Activated CD8-positive, alpha-beta T cell treated with anti-CD3 and anti-CD28 coated beads, Interleukin-2, amount 10 ng/mL, durations not matched to agents 7 days and 5 days (primary cell): ENCODE results near the gene RDH5. TPM values are rescaled to one million over a fixed set of nuclear protein-coding genes. Genes with fewer than 3 reads are reported as not detected.

Source experiments
- ATAC-seq: fragments of 150-1000 bp; cut with Tn5 transposase; one replicate; pipeline ENCODE4 v1.10.0; 2021; ENCODE audit warnings: moderate library complexity
- CTCF ChIA-PET: fragments of 350-600 bp; sonication (Branson Sonifier 250); formaldehyde crosslinking; loops from one replicate; lab custom pipeline; 2021; ENCODE audit warnings: antibody characterized with exemption; lab: Charles Lee
- POLR2A ChIA-PET: fragments of 350-600 bp; sonication (Branson Sonifier 250); formaldehyde crosslinking; loops from one replicate; lab custom pipeline; 2021; ENCODE audit warnings: antibody characterized with exemption; lab: Charles Lee
- DNase-seq: peaks from one replicate; pipeline ENCODE4 v3.0.0-alpha.2; 2020
- H3K27ac Mint-ChIP-seq: one replicate; pipeline ENCODE4 v1.8.0; 2021; ENCODE audit warnings: mild to moderate bottlenecking, mixed read lengths
- H3K27me3 Mint-ChIP-seq: one replicate; pipeline ENCODE4 v1.8.0; 2021; ENCODE audit warnings: low read depth, mixed read lengths
- H3K36me3 Mint-ChIP-seq: one replicate; pipeline ENCODE4 v1.8.0; 2021; ENCODE audit warnings: low read depth, mixed read lengths
- H3K4me1 Mint-ChIP-seq: one replicate; pipeline ENCODE4 v1.8.0; 2021; ENCODE audit warnings: low read depth, mixed read lengths
- H3K4me3 Mint-ChIP-seq: one replicate; pipeline ENCODE4 v1.8.0; 2021; ENCODE audit warnings: mild to moderate bottlenecking, mixed read lengths
- H3K9me3 Mint-ChIP-seq: one replicate; pipeline ENCODE4 v1.8.0; 2022; ENCODE audit warnings: mixed read lengths; ENCODE audit not compliant: insufficient read depth
- total RNA-seq, 2 experiments: library from RNA; stranded (reverse); gene quantifications; one replicate each; pipeline ENCODE4 v1.2.3, GENCODE V29; 2021

Gene RDH5
- total RNA-seq, 2 experiments from 2014 or later: 12.0 to 12.1 TPM

DNA sequence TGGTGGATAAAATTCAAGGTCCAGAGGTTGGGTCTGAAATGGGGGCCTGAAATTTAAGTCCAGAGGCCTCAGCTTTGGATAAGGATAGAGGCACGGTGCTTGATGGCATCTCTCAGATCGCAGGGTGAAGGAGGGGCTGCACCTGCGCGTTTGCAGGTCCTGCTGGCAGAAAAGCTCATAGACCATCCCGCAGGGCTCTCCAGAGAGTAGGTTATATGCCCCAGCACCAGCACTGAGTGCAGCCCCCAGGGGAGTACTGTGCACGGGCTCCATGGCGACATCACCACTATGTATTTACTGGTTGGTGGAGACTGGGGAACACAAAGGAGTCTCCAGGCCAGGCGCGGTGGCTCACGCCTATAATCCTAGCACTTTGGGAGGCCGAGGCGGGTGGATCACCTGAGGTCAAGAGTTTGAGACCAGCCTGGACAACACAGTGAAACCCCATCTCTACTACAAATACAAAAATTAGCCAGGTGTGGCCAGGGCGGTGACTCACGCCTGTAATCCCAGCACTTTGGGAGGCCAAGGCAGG lies 12.9 kb downstream of the RDH5 start:
- POLR2A ChIA-PET: no interaction called here

DNA sequence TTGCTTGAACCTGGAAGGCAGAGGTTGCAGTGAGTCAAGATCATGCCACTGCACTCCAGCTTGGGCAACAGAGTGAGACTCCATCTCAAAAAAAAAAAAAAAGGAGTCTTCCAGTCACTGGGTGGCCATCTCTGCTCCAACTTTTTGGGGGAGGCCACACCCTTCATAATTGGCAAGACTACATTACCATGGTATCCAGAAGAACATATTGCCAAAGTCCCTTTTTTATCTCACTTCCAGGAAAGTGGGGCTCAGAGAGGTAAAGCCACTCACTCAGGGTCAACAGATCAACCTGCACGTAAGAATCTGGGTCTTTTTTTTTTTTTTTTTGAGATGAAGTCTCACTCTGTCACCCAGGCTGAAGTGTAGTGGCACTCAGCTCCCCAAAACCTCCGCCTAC lies 13.7 kb downstream of the RDH5 start:
- Mint-ChIP-seq H3K27ac (no peak overlapping the region), H3K27me3 (no peaks in the 10 kb centered on the region), H3K9me3 (no peaks in the 10 kb centered on the region), H3K4me1 (peaks cover 50% of the 10 kb centered on the region), H3K36me3 (no peaks in the 10 kb centered on the region), H3K4me3 (no peak overlapping the region)
- no peak for ATAC-seq
- DNase-seq: no peak
- POLR2A ChIA-PET: no interaction called here
- CTCF ChIA-PET: interaction anchor here (8.7 kb wide), 1 partner anchor 11 kb away, joined by 170 read pairs; the partner anchor contains the start of gene RDH5

More for the DNA sequence above, 12.9 kb downstream of the RDH5 start:
- DNase-seq (no peak), ATAC-seq (no peak)
- Mint-ChIP-seq H3K9me3 (no peaks in the 10 kb centered on the region), H3K4me3 (no peak overlapping the region), H3K36me3 (no peaks in the 10 kb centered on the region), H3K4me1 (peaks cover 46% of the 10 kb centered on the region), H3K27ac (no peak overlapping the region), H3K27me3 (no peaks in the 10 kb centered on the region)
- CTCF ChIA-PET: no interaction called here

DNA sequence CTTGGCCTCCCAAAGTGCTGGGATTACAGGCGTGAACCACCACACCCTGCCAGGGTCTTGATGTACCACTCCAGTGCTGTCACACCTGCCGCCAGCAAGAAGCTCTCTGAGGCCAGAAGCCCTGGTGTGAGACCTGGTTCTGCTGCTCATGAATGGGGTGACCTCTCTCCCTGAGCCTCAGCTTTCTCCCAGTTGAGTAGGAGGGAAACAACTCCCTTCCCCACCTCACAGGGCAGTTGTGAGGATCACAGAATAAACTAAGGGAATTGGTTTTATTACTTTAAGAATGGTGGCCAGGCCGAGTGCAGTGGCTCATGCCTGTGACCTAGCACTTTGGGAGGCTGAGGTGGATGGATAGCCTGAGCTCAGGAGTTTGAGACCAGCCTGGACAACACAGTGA lies 14.4 kb downstream of the RDH5 start:
- CTCF ChIA-PET: interaction anchor here (1.2 to 8.7 kb wide), 2 partner anchors 12 to 455 kb away, joined by 3 to 170 read pairs; partner anchors contain the start of genes RDH5 and SMARCC2
- Mint-ChIP-seq H3K9me3 (no peaks in the 10 kb centered on the region), H3K4me3 (no peak overlapping the region), H3K36me3 (no peaks in the 10 kb centered on the region), H3K4me1 (peaks cover 51% of the 10 kb centered on the region), H3K27me3 (no peaks in the 10 kb centered on the region), H3K27ac (no peak overlapping the region)
- no peak for DNase-seq
- POLR2A ChIA-PET: no interaction called here
- ATAC-seq: no peak

GRCh38 chr12:55736076-55736475 lies 15.9 kb downstream of the RDH5 start:
- ATAC-seq (no peak), DNase-seq (no peak)
- POLR2A ChIA-PET: no interaction called here
- Mint-ChIP-seq H3K4me3 (no peak overlapping the region), H3K27ac (no peak overlapping the region), H3K27me3 (no peaks in the 10 kb centered on the region), H3K36me3 (no peaks in the 10 kb centered on the region), H3K9me3 (no peaks in the 10 kb centered on the region), H3K4me1 (peaks cover 40% of the 10 kb centered on the region)
- CTCF ChIA-PET: interaction anchor here (1.1 to 8.7 kb wide), 4 partner anchors 14 to 80 kb away, joined by 5 to 170 read pairs (median 78); partner anchors contain the start of genes BLOC1S1 and RDH5

- Mint-ChIP-seq H3K27me3 (peaks cover 3% of the 10 kb centered on the region), H3K4me1 (peaks cover 42% of the 10 kb centered on the region), H3K27ac (peak overlapping the region; percentile 86), H3K9me3 (no peaks in the 10 kb centered on the region), H3K4me3 (peak overlapping the region; percentile 82), H3K36me3 (no peaks in the 10 kb centered on the region)
- peak; percentile 51 for ATAC-seq
- ChIA-PET POLR2A (interaction anchor here (1.5 to 2.8 kb wide), 5 partner anchors 7 to 307 kb away, joined by 6 to 34 read pairs (median 10); partner anchors contain the start of gene CD63), CTCF (interaction anchor here (0.8 to 8.7 kb wide), 28 partner anchors 7 to 551 kb away, joined by 3 to 170 read pairs (median 12); partner anchors contain the start of genes BLOC1S1, CD63, COQ10A and DGKA)
- DNase-seq: peak; percentile 76
Observed at GRCh38 chr12:55736780-55737580, 16.8 kb downstream of the RDH5 start.

- peaks cover 7% of the 10 kb centered on the region for H3K27me3 Mint-ChIP-seq
- peak; percentile 37 for ATAC-seq
- H3K4me1 Mint-ChIP-seq: peaks cover 41% of the 10 kb centered on the region
- POLR2A ChIA-PET: interaction anchor here (0.9 to 2.8 kb wide), 11 partner anchors 8 to 380 kb away, joined by 3 to 34 read pairs (median 6); partner anchors contain the start of genes CD63, ORMDL2, SARNP and ZC3H10
- CTCF ChIA-PET: interaction anchor here (0.7 to 8.7 kb wide), 59 partner anchors 8 to 529 kb away, joined by 3 to 170 read pairs (median 5); partner anchors contain the start of genes BLOC1S1, CD63, COQ10A and DGKA
- H3K9me3 Mint-ChIP-seq: no peaks in the 10 kb centered on the region
- H3K36me3 Mint-ChIP-seq: no peaks in the 10 kb centered on the region
- DNase-seq: no peak
- H3K27ac Mint-ChIP-seq: peak overlapping the region; percentile 86
- peak overlapping the region; percentile 82 for H3K4me3 Mint-ChIP-seq
Observed at GRCh38 chr12:55737581-55738122, 17.5 kb downstream of the RDH5 start.

DNA sequence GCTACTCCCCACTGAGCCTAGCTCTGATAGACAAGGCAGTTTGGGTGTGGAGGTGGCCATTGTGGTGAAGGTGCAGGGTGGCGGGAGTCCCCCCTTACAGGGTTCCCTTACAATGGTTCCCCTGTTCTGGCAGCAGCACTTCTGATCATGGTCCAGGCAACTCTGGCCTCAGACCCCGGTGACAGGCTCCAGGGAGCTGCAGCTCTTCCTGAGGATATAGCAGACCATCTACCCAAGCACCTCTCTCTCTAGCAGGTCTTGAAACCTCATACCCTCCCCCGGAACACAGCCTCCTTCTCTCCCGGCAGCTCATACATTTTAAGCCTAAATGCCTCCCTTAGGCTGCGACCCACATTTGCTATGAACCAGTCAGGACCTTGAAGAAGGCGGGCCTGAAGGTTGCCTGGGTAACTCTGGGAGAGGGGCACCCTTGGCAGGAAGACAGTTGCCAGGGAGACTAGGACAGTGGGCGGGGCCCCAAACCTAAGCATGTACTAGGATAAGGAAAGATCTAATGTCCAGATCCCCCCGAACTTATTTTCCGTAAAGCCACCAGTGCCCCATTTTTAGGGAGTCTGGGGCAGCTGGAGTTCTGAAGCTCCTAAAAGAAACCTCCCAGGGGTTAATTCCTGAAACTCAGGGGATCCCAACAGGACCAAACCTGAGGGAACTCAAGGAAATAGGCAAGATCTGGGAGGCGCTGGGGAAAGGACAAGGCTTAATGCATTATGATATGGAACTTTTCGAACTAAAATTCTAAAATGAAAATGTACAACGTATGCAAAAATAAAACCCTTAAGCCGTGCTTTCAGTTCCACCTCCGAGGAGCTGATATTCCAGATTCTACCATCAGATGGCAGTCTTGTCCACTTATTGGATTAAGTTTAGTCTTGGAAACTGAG lies 18.2 kb downstream of the RDH5 start:
- Mint-ChIP-seq H3K9me3 (no peaks in the 10 kb centered on the region), H3K27me3 (peaks cover 7% of the 10 kb centered on the region), H3K27ac (peak overlapping the region; percentile 86), H3K36me3 (no peaks in the 10 kb centered on the region), H3K4me1 (peaks cover 43% of the 10 kb centered on the region), H3K4me3 (peak overlapping the region; percentile 82)
- ATAC-seq: peak; percentile 73
- CTCF ChIA-PET: interaction anchor here (0.7 to 8.7 kb wide), 80 partner anchors 8 to 623 kb away, joined by 3 to 170 read pairs (median 4); partner anchors contain the start of genes BLOC1S1, CD63, COQ10A and DGKA
- POLR2A ChIA-PET: interaction anchor here (0.6 to 2.8 kb wide), 20 partner anchors 9 to 1177 kb away, joined by 3 to 34 read pairs (median 4); partner anchors contain the start of genes BLOC1S1, CD63, ORMDL2 and PYM1
- DNase-seq: peak; percentile 90

DNA sequence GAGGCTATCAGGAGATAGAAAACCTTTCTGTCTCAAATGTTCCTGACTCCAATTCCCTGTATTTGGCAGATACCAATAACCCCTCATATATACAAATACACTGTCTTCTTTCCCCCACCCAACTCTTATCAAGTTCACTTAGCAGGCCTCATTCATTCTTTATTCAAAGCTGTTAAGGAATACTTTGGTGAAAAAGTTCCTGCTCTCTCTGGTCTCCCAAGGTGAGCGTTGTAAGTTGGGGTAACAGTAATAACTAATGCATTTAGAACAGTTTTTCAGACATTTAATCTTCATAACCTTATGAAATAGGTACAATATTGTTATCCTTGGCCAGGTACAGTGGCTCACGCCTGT lies 18.8 kb downstream of the RDH5 start:
- Mint-ChIP-seq H3K27ac (no peak overlapping the region), H3K36me3 (no peaks in the 10 kb centered on the region), H3K4me3 (peak overlapping the region; percentile 82), H3K4me1 (peaks cover 48% of the 10 kb centered on the region), H3K27me3 (peaks cover 7% of the 10 kb centered on the region), H3K9me3 (no peaks in the 10 kb centered on the region)
- POLR2A ChIA-PET: interaction anchor here (0.6 to 2.8 kb wide), 13 partner anchors 9 to 378 kb away, joined by 3 to 34 read pairs (median 6); partner anchors contain the start of genes BLOC1S1, CD63, ORMDL2 and PYM1
- no peak for DNase-seq
- no peak for ATAC-seq
- CTCF ChIA-PET: interaction anchor here (0.7 to 8.7 kb wide), 68 partner anchors 9 to 622 kb away, joined by 3 to 170 read pairs (median 5); partner anchors contain the start of genes BLOC1S1, CD63, DGKA and DNAJC14

DNA sequence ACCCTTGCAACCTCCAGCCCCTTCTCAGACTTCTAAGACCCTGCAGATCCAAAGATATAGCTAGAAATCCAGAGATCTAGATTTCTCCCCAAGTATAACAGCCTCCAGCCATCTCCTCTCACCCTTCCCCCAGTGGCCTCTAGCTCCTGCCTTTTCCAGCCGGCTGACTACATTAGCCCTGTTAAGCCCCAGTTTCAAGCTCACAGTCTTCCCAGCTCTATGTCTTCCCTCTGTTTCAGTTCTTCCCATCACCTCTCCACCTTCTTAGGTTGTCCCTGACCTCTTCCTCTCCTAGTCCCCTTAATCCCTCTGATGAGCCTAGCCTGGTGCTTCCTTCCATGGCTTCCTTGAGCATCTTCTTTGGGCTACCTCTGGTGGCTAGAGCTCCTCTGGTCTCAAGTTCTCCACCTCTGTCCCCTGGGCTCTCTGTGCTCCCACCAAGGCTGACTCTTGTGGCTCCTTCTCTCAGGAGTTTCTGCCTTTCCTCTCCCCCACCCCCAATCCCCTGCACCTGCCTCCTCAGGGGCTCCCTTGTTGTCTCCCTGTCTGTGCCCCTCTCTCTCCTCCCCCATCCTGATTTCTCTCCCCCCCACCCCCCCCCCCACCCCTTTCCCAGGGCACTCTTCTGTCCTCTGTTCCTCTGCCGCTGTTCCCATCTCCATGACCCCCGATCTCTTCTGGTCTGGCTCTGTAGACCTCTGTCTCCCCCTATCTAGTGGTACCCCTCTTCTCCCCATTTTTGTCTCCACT lies 21.9 kb downstream of the RDH5 start:
- Mint-ChIP-seq H3K27ac (peak overlapping the region; percentile 50), H3K36me3 (no peaks in the 10 kb centered on the region), H3K9me3 (no peaks in the 10 kb centered on the region), H3K27me3 (peaks cover 7% of the 10 kb centered on the region), H3K4me1 (peaks cover 53% of the 10 kb centered on the region), H3K4me3 (peak overlapping the region; percentile 67)
- ChIA-PET CTCF (interaction anchor here (0.6 to 8.7 kb wide), 13 partner anchors 12 to 376 kb away, joined by 3 to 170 read pairs (median 5); partner anchors contain the start of genes ORMDL2, PYM1, RDH5 and SARNP), POLR2A (interaction anchor here (1.0 to 1.4 kb wide), 3 partner anchors 10 to 185 kb away, joined by 3 to 4 read pairs (median 3); partner anchors contain the start of genes ORMDL2 and SARNP)
- no peak for ATAC-seq
- no peak for DNase-seq
